IPS-NIHi11 (cell line): ENCODE measurements around the gene TCERG1L.
"Not testable (repeated sequence)": the region's sequence is repeated elsewhere in the genome, so short reads cannot be mapped to it uniquely, and the experiment has no call there.

ENCODE experiments used
- DNase-seq: peaks from one replicate; pipeline ENCODE4 v3.0.0; 2012; ENCODE audit warnings: mixed read lengths, low spot score

TCERG1L gene

GRCh38 chr10:131143425-131144165, 167.9 kb downstream of the TCERG1L start:
- no peak for DNase-seq

- peak; percentile 53 for DNase-seq
These were observed 168.8 kb downstream of the TCERG1L start for GRCh38 chr10:131142517-131143380.

GRCh38 chr10:131141645-131142516, 169.6 kb downstream of the TCERG1L start:
- peak; percentile 61 for DNase-seq

GRCh38 chr10:131141207-131141606, 170.3 kb downstream of the TCERG1L start:
- DNase-seq: no peak

GRCh38 chr10:131140606-131141005, 170.9 kb downstream of the TCERG1L start:
- DNase-seq: no peak

GRCh38 chr10:131137223-131137622, 174.3 kb downstream of the TCERG1L start:
- DNase-seq: no peak

- not testable (repeated sequence) for DNase-seq
These were observed 175.2 kb downstream of the TCERG1L start for GRCh38 chr10:131136336-131136735.

- DNase-seq: no peak
These were observed 175.8 kb downstream of the TCERG1L start for GRCh38 chr10:131135716-131136115.

GRCh38 chr10:131134651-131135050, 176.9 kb downstream of the TCERG1L start:
- no peak for DNase-seq

- no peak for DNase-seq
These were observed 177.4 kb downstream of the TCERG1L start for GRCh38 chr10:131134001-131134576.

- DNase-seq: no peak
These were observed 178.8 kb downstream of the TCERG1L start for GRCh38 chr10:131132681-131133080.

- DNase-seq: no peak
These were observed 179.6 kb downstream of the TCERG1L start for GRCh38 chr10:131131726-131132591.

GRCh38 chr10:131130025-131130424, 181.5 kb downstream of the TCERG1L start:
- no peak for DNase-seq

GRCh38 chr10:131129544-131129943, 182.0 kb downstream of the TCERG1L start:
- DNase-seq: no peak

- no peak for DNase-seq
These were observed 182.8 kb downstream of the TCERG1L start for GRCh38 chr10:131128731-131129130.

- DNase-seq: no peak
These were observed 183.9 kb downstream of the TCERG1L start for GRCh38 chr10:131127610-131128009.

- no peak for DNase-seq
These were observed 184.4 kb downstream of the TCERG1L start for GRCh38 chr10:131127138-131127589.

- DNase-seq: no peak
These were observed 185.0 kb downstream of the TCERG1L start for GRCh38 chr10:131126321-131127137.

- no peak for DNase-seq
These were observed 185.9 kb downstream of the TCERG1L start for GRCh38 chr10:131125511-131126225.
